IPS-18a (cell line): ENCODE measurements around the gene CDC25B.

Experiments used
- H3K27ac ChIP-seq: one replicate; pipeline ENCODE4 v1.5.1; 2013; ENCODE audit warnings: low read length
- H3K27me3 ChIP-seq: one replicate; pipeline ENCODE4 v1.6.1; 2013; ENCODE audit warnings: mild to moderate bottlenecking, low read length; ENCODE audit not compliant: control insufficient read depth, insufficient read depth
- H3K36me3 ChIP-seq: one replicate; pipeline ENCODE4 v1.6.1; 2013; ENCODE audit warnings: low read depth, low read length; ENCODE audit not compliant: control insufficient read depth
- H3K4me1 ChIP-seq: one replicate; pipeline ENCODE4 v1.6.1; 2013; ENCODE audit warnings: low read depth, low read length; ENCODE audit not compliant: control insufficient read depth
- H3K4me3 ChIP-seq: one replicate; pipeline ENCODE4 v1.5.1; 2013; ENCODE audit warnings: low read length
- H3K9ac ChIP-seq: one replicate; pipeline ENCODE4 v1.6.1; 2013; ENCODE audit warnings: mild to moderate bottlenecking, low read length, moderate library complexity
- H3K9me3 ChIP-seq: one replicate; pipeline ENCODE4 v1.6.1; 2013; ENCODE audit warnings: low read depth, low read length; ENCODE audit not compliant: control insufficient read depth

The CDC25B gene

DNA sequence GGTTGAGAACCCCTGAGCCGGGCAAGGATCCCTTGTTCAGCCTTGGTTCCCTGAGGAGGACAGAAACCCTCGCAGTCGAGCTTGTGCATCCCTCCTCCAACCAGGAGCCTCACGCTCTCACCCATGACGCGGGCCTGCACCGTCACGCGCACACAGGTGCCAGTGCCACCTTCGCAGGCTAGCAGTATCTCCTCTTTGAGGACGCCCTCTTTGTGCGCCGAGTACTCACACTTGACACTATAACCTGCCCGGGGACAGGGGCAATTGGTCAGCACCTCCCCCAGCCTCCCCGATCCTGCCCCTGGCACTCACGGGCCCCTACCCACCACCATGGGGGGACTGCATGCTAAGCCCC is 41.9 kb upstream of the CDC25B start:
- Histone ChIP-seq H3K9me3 (no peaks in the 10 kb centered on the region), H3K36me3 (peaks cover 9% of the 10 kb centered on the region), H3K4me1 (peaks cover 8% of the 10 kb centered on the region), H3K27ac (no peak overlapping the region), H3K27me3 (peaks cover 36% of the 10 kb centered on the region), H3K4me3 (no peak overlapping the region), H3K9ac (no peak overlapping the region)

DNA sequence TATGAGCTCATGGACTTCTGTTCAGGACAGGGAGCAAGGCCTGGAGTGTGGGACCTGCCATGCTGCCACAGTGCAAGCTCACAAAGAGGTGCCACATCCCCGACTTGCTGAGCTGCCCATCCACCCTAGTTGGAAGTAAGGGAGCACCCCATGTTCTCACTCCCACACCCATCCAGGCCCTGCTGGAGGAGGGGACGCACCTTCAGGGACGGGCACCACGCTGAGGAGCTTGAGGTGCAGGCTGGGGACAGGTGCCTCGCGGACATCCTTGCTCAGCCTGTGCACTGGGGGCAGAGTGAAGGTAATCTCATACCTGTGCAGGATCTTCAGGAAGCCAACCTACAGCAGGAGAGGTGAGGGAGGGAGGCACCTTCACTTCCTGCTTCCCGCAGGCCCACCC is 40.8 kb upstream of the CDC25B start:
- H3K4me1 ChIP-seq: peaks cover 8% of the 10 kb centered on the region
- H3K27me3 ChIP-seq: peaks cover 26% of the 10 kb centered on the region
- H3K27ac ChIP-seq: no peak overlapping the region
- no peak overlapping the region for H3K4me3 ChIP-seq
- H3K9me3 ChIP-seq: no peaks in the 10 kb centered on the region
- H3K9ac ChIP-seq: no peak overlapping the region
- peaks cover 9% of the 10 kb centered on the region for H3K36me3 ChIP-seq

GRCh38 chr20:3755814-3756480 is 40.2 kb upstream of the CDC25B start:
- Histone ChIP-seq H3K9ac (no peak overlapping the region), H3K4me3 (no peak overlapping the region), H3K27me3 (peaks cover 19% of the 10 kb centered on the region), H3K27ac (no peak overlapping the region), H3K4me1 (peaks cover 8% of the 10 kb centered on the region), H3K9me3 (no peaks in the 10 kb centered on the region), H3K36me3 (peaks cover 12% of the 10 kb centered on the region)

GRCh38 chr20:3757268-3757667 is 38.8 kb upstream of the CDC25B start:
- Histone ChIP-seq H3K27me3 (peaks cover 7% of the 10 kb centered on the region), H3K9ac (no peak overlapping the region), H3K27ac (no peak overlapping the region), H3K9me3 (no peaks in the 10 kb centered on the region), H3K4me1 (peaks cover 7% of the 10 kb centered on the region), H3K4me3 (no peak overlapping the region), H3K36me3 (peaks cover 17% of the 10 kb centered on the region)

DNA sequence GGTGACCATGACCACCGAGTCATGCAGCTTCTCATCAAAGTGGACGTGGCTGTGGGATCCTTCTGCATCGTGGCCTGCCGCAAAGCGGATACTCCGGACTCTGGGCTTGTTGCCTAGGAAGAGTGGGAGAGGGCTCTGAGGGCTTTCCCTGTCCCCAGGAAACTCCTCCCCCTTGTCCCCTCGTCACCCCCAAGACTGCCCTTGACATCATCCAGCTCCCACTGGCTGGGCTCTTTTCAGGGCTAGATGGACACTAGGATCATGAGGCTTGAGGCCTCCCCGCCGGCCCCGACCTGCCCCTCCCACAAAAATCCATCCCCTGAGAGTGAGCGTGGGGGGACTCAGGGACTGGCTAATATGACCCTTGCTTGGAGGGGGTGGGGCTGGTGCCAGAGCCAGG is 37.5 kb upstream of the CDC25B start:
- Histone ChIP-seq H3K36me3 (peaks cover 17% of the 10 kb centered on the region), H3K27me3 (no peaks in the 10 kb centered on the region), H3K9me3 (no peaks in the 10 kb centered on the region), H3K27ac (no peak overlapping the region), H3K4me1 (no peaks in the 10 kb centered on the region), H3K9ac (no peak overlapping the region), H3K4me3 (no peak overlapping the region)

DNA sequence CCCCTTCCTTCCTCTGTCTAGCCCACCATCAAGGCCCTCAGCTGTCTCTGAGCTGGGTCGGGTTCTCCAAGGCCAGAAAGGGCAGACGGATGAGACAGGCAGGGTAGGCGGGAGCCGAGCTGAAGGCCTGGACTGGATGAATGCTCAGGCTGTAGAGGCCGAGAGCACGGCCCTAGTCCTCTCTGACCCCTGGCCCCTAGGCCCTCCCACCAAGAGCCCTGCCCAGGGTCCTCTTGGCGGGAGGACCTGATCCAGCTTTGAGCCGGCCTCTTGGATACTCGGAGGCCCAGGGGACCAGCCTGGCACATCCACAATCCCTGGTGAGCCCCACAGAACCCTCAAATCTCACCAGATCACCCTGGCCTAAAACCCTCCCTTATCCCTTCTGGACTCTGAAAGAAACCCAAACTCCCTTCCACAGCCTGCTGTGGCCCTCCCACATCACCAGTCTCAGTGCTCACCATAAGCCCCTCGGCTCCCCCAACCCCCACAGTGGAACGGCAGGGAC is 36.7 kb upstream of the CDC25B start:
- Histone ChIP-seq H3K4me3 (no peak overlapping the region), H3K4me1 (no peaks in the 10 kb centered on the region), H3K27ac (no peak overlapping the region), H3K27me3 (no peaks in the 10 kb centered on the region), H3K9me3 (no peaks in the 10 kb centered on the region), H3K36me3 (peaks cover 17% of the 10 kb centered on the region), H3K9ac (no peak overlapping the region)

DNA sequence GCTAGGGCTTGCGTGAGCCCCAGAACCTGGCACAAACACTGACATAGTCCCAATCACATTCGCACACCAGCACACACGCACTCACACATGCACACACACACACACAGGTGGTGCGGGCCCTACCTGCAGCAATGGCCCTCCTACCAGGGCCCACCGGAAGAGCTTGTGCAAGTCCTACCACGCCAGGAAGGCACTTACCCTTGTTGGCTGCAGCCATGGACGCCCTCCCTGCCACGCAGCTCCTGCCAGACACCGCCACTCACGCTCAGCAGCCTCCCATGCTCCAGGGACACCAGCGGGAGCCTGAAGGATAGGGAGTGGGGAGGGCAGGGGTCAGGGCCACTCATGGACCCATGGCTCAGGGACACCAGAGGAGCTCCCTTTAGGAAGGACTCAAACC is 36.2 kb upstream of the CDC25B start:
- H3K9ac ChIP-seq: no peak overlapping the region
- no peak overlapping the region for H3K4me3 ChIP-seq
- no peaks in the 10 kb centered on the region for H3K4me1 ChIP-seq
- H3K9me3 ChIP-seq: no peaks in the 10 kb centered on the region
- H3K27me3 ChIP-seq: no peaks in the 10 kb centered on the region
- peaks cover 17% of the 10 kb centered on the region for H3K36me3 ChIP-seq
- H3K27ac ChIP-seq: no peak overlapping the region

DNA sequence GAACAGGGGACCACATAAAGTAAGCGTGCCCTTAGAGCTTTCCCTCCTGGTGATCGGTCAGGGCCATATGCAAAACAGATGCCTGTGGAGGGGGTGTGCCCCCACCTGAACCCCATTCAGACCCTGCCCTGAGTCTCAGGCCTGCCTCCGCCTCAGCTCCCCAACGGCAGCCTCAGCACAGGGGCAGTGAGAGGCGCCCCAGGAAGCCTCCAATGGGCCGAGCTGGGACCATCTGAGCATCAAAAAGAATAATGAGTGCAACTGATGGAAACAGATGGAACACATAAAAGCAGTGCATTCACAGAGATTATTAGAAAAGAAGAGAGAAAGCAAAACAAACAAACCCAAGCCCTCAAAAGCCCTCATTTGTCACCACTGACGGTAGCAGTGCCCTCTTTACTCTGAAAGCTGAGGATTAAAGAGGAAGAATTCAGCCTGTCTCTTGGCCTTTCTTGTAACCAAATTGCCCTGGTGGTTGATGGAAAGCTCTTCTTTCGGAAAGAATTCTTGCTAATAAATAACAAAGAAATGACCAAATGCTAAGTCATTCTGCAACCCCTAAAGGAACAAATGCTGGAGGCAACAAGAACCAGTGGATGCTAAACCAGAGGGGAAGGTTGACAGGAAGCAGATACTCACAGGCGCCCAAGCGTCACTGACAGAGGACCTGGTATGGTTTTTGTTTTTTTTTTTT is 35.3 kb upstream of the CDC25B start:
- Histone ChIP-seq H3K36me3 (peaks cover 14% of the 10 kb centered on the region), H3K4me1 (no peaks in the 10 kb centered on the region), H3K9ac (no peak overlapping the region), H3K27me3 (no peaks in the 10 kb centered on the region), H3K4me3 (no peak overlapping the region), H3K9me3 (no peaks in the 10 kb centered on the region), H3K27ac (no peak overlapping the region)

GRCh38 chr20:3763671-3764601 is 32.2 kb upstream of the CDC25B start:
- H3K9me3 ChIP-seq: no peaks in the 10 kb centered on the region
- H3K36me3 ChIP-seq: peaks cover 8% of the 10 kb centered on the region
- no peaks in the 10 kb centered on the region for H3K27me3 ChIP-seq
- H3K27ac ChIP-seq: no peak overlapping the region
- H3K9ac ChIP-seq: no peak overlapping the region
- peaks cover 8% of the 10 kb centered on the region for H3K4me1 ChIP-seq
- H3K4me3 ChIP-seq: no peak overlapping the region

- H3K9ac ChIP-seq: no peak overlapping the region
Observed at GRCh38 chr20:3764659-3765058, 31.5 kb upstream of the CDC25B start.

GRCh38 chr20:3765171-3765882 is 30.8 kb upstream of the CDC25B start:
- no peak overlapping the region for H3K4me3 ChIP-seq
- no peak overlapping the region for H3K9ac ChIP-seq
- peaks cover 8% of the 10 kb centered on the region for H3K36me3 ChIP-seq
- H3K27ac ChIP-seq: no peak overlapping the region
- no peaks in the 10 kb centered on the region for H3K9me3 ChIP-seq
- H3K27me3 ChIP-seq: no peaks in the 10 kb centered on the region
- H3K4me1 ChIP-seq: peaks cover 9% of the 10 kb centered on the region

More at GRCh38 chr20:3764659-3765058, 31.5 kb upstream of the CDC25B start:
- Histone ChIP-seq H3K27ac (no peak overlapping the region), H3K9me3 (no peaks in the 10 kb centered on the region), H3K36me3 (peaks cover 8% of the 10 kb centered on the region), H3K27me3 (no peaks in the 10 kb centered on the region), H3K4me3 (no peak overlapping the region), H3K4me1 (peaks cover 9% of the 10 kb centered on the region)
